ENCODE data around the gene ELN. TPM values are rescaled to one million over a fixed set of nuclear protein-coding genes. Genes with fewer than 3 reads are reported as not detected.

Gene ELN
- total and polyA plus RNA-seq, 2 experiments from 2014 or later, result 37.7 to 58.1 TPM

- Histone ChIP-seq H3K9me3 (ENCODE audit: low read depth) (no peaks in the 10 kb centered on the region), H3K9me2 (replicated peaks; ENCODE audit: insufficient read depth) (no peaks in the 10 kb centered on the region), H3K27me3 (peaks cover 5% of the 10 kb centered on the region), H2AFZ (no peak overlapping the region), H3K4me2 (peak overlapping the region; percentile 37), H3K4me3 (no peak overlapping the region), H3K79me2 (no peaks in the 10 kb centered on the region), H3K4me1 (ENCODE audit: insufficient read depth) (peaks cover 28% of the 10 kb centered on the region), H4K20me1 (ENCODE audit: insufficient read depth, poor library complexity, severe bottlenecking) (no peaks in the 10 kb centered on the region), H3K27ac (no peak overlapping the region), H3K36me3 (replicated peaks; ENCODE audit: insufficient read depth, low read depth) (no peaks in the 10 kb centered on the region)
- 18% methylated on average over 12 of the region's 12 CpGs for WGBS (ENCODE audit: low lambda C conversion rate, missing lambda C conversion rate)
- DNase-seq (ENCODE audit: low spot score), result peak; percentile 66
- TF ChIP-seq EZH2 (IDR thresholded peaks at IDR 0.05; ENCODE audit: borderline replicate concordance), result no peak
- no peak for TF ChIP-seq EZH2phosphoT487 (IDR thresholded peaks at IDR 0.05; ENCODE audit: low read depth, severe bottlenecking, unreplicated experiment)
- TF ChIP-seq CTCF (IDR thresholded peaks at IDR 0.05; ENCODE audit: poor library complexity), result no peak
These were observed 4.9 kb upstream of the ELN start for GRCh38 chr7:74023092-74023536.

DNA sequence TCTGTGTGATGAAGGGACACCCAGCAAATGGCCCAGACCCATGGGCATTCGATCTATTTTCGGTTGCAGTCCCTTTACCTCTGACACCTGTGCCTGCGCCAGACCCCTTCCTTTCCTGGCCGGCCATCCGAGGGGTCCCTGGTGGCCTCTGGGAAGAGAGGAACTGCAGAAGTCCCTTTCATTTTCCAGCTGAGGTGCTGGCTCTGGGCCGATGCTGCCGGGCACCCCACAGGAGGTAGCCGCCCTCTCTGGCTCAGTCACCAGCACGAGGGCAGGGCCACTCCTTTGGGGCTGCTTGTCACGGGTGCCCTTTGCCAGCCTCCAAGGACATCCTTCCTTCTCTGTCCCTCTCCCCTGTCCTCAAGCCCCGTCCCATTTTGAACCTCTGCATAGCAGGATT lies 4.2 kb upstream of the ELN start:
- Histone ChIP-seq H3K9me3 (ENCODE audit: low read depth) (no peaks in the 10 kb centered on the region), H3K36me3 (replicated peaks; ENCODE audit: insufficient read depth, low read depth) (no peaks in the 10 kb centered on the region), H3K9me2 (replicated peaks; ENCODE audit: insufficient read depth) (no peaks in the 10 kb centered on the region), H4K20me1 (ENCODE audit: insufficient read depth, poor library complexity, severe bottlenecking) (no peaks in the 10 kb centered on the region), H3K4me3 (no peak overlapping the region), H3K27ac (no peak overlapping the region), H3K27me3 (peaks cover 5% of the 10 kb centered on the region), H3K4me1 (ENCODE audit: insufficient read depth) (peaks cover 22% of the 10 kb centered on the region), H3K79me2 (no peaks in the 10 kb centered on the region), H3K4me2 (no peak overlapping the region), H2AFZ (no peak overlapping the region)
- WGBS (ENCODE audit: low lambda C conversion rate, missing lambda C conversion rate), result 93% methylated on average over 11 of the region's 11 CpGs
- DNase-seq (ENCODE audit: low spot score), result no peak
- TF ChIP-seq EZH2 (IDR thresholded peaks at IDR 0.05; ENCODE audit: borderline replicate concordance), result no peak
- TF ChIP-seq CTCF (IDR thresholded peaks at IDR 0.05; ENCODE audit: poor library complexity), result no peak
- TF ChIP-seq EZH2phosphoT487 (IDR thresholded peaks at IDR 0.05; ENCODE audit: low read depth, severe bottlenecking, unreplicated experiment), result no peak

- no peak for TF ChIP-seq CTCF (IDR thresholded peaks at IDR 0.05; ENCODE audit: poor library complexity)
- no peak for TF ChIP-seq EZH2 (IDR thresholded peaks at IDR 0.05; ENCODE audit: borderline replicate concordance)
- TF ChIP-seq EZH2phosphoT487 (IDR thresholded peaks at IDR 0.05; ENCODE audit: low read depth, severe bottlenecking, unreplicated experiment), result no peak
- H4K20me1 ChIP-seq (ENCODE audit: insufficient read depth, poor library complexity, severe bottlenecking), result no peaks in the 10 kb centered on the region
- H3K9me3 ChIP-seq (ENCODE audit: low read depth), result no peaks in the 10 kb centered on the region
- H3K36me3 ChIP-seq (replicated peaks; ENCODE audit: insufficient read depth, low read depth), result no peaks in the 10 kb centered on the region
- H3K27ac ChIP-seq, result no peak overlapping the region
- H3K9me2 ChIP-seq (replicated peaks; ENCODE audit: insufficient read depth), result no peaks in the 10 kb centered on the region
- 90% methylated on average over 8 of the region's 8 CpGs for WGBS (ENCODE audit: low lambda C conversion rate, missing lambda C conversion rate)
- no peak overlapping the region for H2AFZ ChIP-seq
- DNase-seq (ENCODE audit: low spot score), result no peak
- no peak overlapping the region for H3K4me3 ChIP-seq
- peaks cover 5% of the 10 kb centered on the region for H3K27me3 ChIP-seq
- H3K4me2 ChIP-seq, result no peak overlapping the region
- peaks cover 28% of the 10 kb centered on the region for H3K4me1 ChIP-seq (ENCODE audit: insufficient read depth)
- no peaks in the 10 kb centered on the region for H3K79me2 ChIP-seq
These were observed 2.8 kb upstream of the ELN start for GRCh38 chr7:74025146-74025545.

GRCh38 chr7:74025730-74026129 lies 2.2 kb upstream of the ELN start:
- peaks cover 5% of the 10 kb centered on the region for H3K27me3 ChIP-seq
- H3K27ac ChIP-seq, result no peak overlapping the region
- no peak for TF ChIP-seq CTCF (IDR thresholded peaks at IDR 0.05; ENCODE audit: poor library complexity)
- TF ChIP-seq EZH2 (IDR thresholded peaks at IDR 0.05; ENCODE audit: borderline replicate concordance), result no peak
- no peak for TF ChIP-seq EZH2phosphoT487 (IDR thresholded peaks at IDR 0.05; ENCODE audit: low read depth, severe bottlenecking, unreplicated experiment)
- whole genome bisulfite sequencing (ENCODE audit: low lambda C conversion rate, missing lambda C conversion rate), result 83% methylated on average over 6 of the region's 8 CpGs
- H3K79me2 ChIP-seq, result no peaks in the 10 kb centered on the region
- H3K4me2 ChIP-seq, result no peak overlapping the region
- no peaks in the 10 kb centered on the region for H3K9me3 ChIP-seq (ENCODE audit: low read depth)
- H3K4me1 ChIP-seq (ENCODE audit: insufficient read depth), result peaks cover 32% of the 10 kb centered on the region
- H3K4me3 ChIP-seq, result no peak overlapping the region
- H4K20me1 ChIP-seq (ENCODE audit: insufficient read depth, poor library complexity, severe bottlenecking), result no peaks in the 10 kb centered on the region
- no peak overlapping the region for H2AFZ ChIP-seq
- H3K9me2 ChIP-seq (replicated peaks; ENCODE audit: insufficient read depth), result no peaks in the 10 kb centered on the region
- H3K36me3 ChIP-seq (replicated peaks; ENCODE audit: insufficient read depth, low read depth), result no peaks in the 10 kb centered on the region
- no peak for DNase-seq (ENCODE audit: low spot score)

Data from hepatocyte (in vitro differentiated cells).